GM19025 (cell line): ENCODE measurements around the gene FBXO27.
"Not testable (repeated sequence)": the region's sequence is repeated elsewhere in the genome, so short reads cannot be mapped to it uniquely, and the experiment has no call there.

Experiments
- ATAC-seq: cut with Tn5 transposase; IDR thresholded peaks from one replicate; pipeline ENCODE4 v1.9.1; 2021; ENCODE audit warnings: mild to moderate bottlenecking, low read depth, moderate library complexity; ENCODE audit not compliant: unreplicated experiment

FBXO27 gene

GRCh38 chr19:39045506-39045905 lies 13.2 kb upstream of the FBXO27 start:
- ATAC-seq = no peak

GRCh38 chr19:39038098-39038497 lies 5.7 kb upstream of the FBXO27 start:
- ATAC-seq = no peak

- ATAC-seq = no peak
These were observed 4.8 kb upstream of the FBXO27 start for GRCh38 chr19:39037194-39037593.

- no peak for ATAC-seq
These were observed 4.2 kb upstream of the FBXO27 start for GRCh38 chr19:39036581-39036980.

GRCh38 chr19:39031368-39032062 lies 834 bp downstream of the FBXO27 start:
- ATAC-seq = no peak

GRCh38 chr19:39030854-39031367 lies 1.4 kb downstream of the FBXO27 start:
- ATAC-seq = no peak

- no peak for ATAC-seq
These were observed 7.3 kb downstream of the FBXO27 start for GRCh38 chr19:39024875-39025641.

GRCh38 chr19:39021063-39021462 lies 11.3 kb downstream of the FBXO27 start:
- ATAC-seq = no peak

GRCh38 chr19:39017646-39018045 lies 14.7 kb downstream of the FBXO27 start:
- ATAC-seq = no peak

- no peak for ATAC-seq
These were observed 15.3 kb downstream of the FBXO27 start for GRCh38 chr19:39017026-39017425.

- no peak for ATAC-seq
These were observed 18.3 kb downstream of the FBXO27 start for GRCh38 chr19:39014037-39014436.

- ATAC-seq = no peak
These were observed 23.3 kb downstream of the FBXO27 start for GRCh38 chr19:39009001-39009400.

GRCh38 chr19:39008137-39008536 lies 24.2 kb downstream of the FBXO27 start:
- ATAC-seq = no peak

GRCh38 chr19:39007096-39007495 lies 25.3 kb downstream of the FBXO27 start:
- no peak for ATAC-seq

GRCh38 chr19:39004403-39004802 lies 27.9 kb downstream of the FBXO27 start:
- ATAC-seq = no peak

GRCh38 chr19:39003796-39004195 lies 28.6 kb downstream of the FBXO27 start:
- no peak for ATAC-seq

- no peak for ATAC-seq
These were observed 29.2 kb downstream of the FBXO27 start for GRCh38 chr19:39003188-39003587.

- ATAC-seq = no peak
These were observed 31.3 kb downstream of the FBXO27 start for GRCh38 chr19:39001041-39001440.

GRCh38 chr19:38997576-38997975 lies 34.8 kb downstream of the FBXO27 start:
- not testable (repeated sequence) for ATAC-seq

GRCh38 chr19:38993271-38993670 lies 39.1 kb downstream of the FBXO27 start:
- no peak for ATAC-seq

- ATAC-seq = no peak
These were observed 41.2 kb downstream of the FBXO27 start for GRCh38 chr19:38990949-38991697.
